ENCODE data around the gene ULBP3.

Gene ULBP3

GRCh38 chr6:150112233-150112632, 43.3 kb upstream of the ULBP3 start:
- Histone ChIP-seq H3K27ac (no peak overlapping the region), H3K27me3 (ENCODE audit: insufficient read depth, low read depth, severe bottlenecking) (no peaks in the 10 kb centered on the region), H3K36me3 (no peaks in the 10 kb centered on the region), H3K9me3 (ENCODE audit: severe bottlenecking) (peaks cover 5% of the 10 kb centered on the region), H3K4me3 (ENCODE audit: low read depth, low read length) (no peak overlapping the region)
- no peak for TF ChIP-seq CTCF (IDR thresholded peaks at IDR 0.05; ENCODE audit: low read depth, low read length)
- DNase-seq = no peak

GRCh38 chr6:150102750-150103270, 33.9 kb upstream of the ULBP3 start:
- Histone ChIP-seq H3K4me3 (ENCODE audit: low read depth, low read length) (no peak overlapping the region), H3K9me3 (ENCODE audit: severe bottlenecking) (no peaks in the 10 kb centered on the region), H3K36me3 (no peaks in the 10 kb centered on the region), H3K27me3 (ENCODE audit: insufficient read depth, low read depth, severe bottlenecking) (no peaks in the 10 kb centered on the region), H3K27ac (no peak overlapping the region)
- no peak for TF ChIP-seq CTCF (IDR thresholded peaks at IDR 0.05; ENCODE audit: low read depth, low read length)
- no peak for DNase-seq

- no peaks in the 10 kb centered on the region for H3K27me3 ChIP-seq (ENCODE audit: insufficient read depth, low read depth, severe bottlenecking)
- no peaks in the 10 kb centered on the region for H3K9me3 ChIP-seq (ENCODE audit: severe bottlenecking)
- no peak overlapping the region for H3K27ac ChIP-seq
- H3K36me3 ChIP-seq = no peaks in the 10 kb centered on the region
- no peak for DNase-seq
- H3K4me3 ChIP-seq (ENCODE audit: low read depth, low read length) = no peak overlapping the region
- no peak for TF ChIP-seq CTCF (IDR thresholded peaks at IDR 0.05; ENCODE audit: low read depth, low read length)
Measured at GRCh38 chr6:150100745-150101144, 31.8 kb upstream of the ULBP3 start.

GRCh38 chr6:150099953-150100352, 31.0 kb upstream of the ULBP3 start:
- Histone ChIP-seq H3K27ac (no peak overlapping the region), H3K27me3 (ENCODE audit: insufficient read depth, low read depth, severe bottlenecking) (no peaks in the 10 kb centered on the region), H3K9me3 (ENCODE audit: severe bottlenecking) (no peaks in the 10 kb centered on the region), H3K36me3 (no peaks in the 10 kb centered on the region), H3K4me3 (ENCODE audit: low read depth, low read length) (no peak overlapping the region)
- DNase-seq = no peak
- TF ChIP-seq CTCF (IDR thresholded peaks at IDR 0.05; ENCODE audit: low read depth, low read length) = no peak

- no peaks in the 10 kb centered on the region for H3K36me3 ChIP-seq
- no peak for TF ChIP-seq CTCF (IDR thresholded peaks at IDR 0.05; ENCODE audit: low read depth, low read length)
- no peak overlapping the region for H3K4me3 ChIP-seq (ENCODE audit: low read depth, low read length)
- no peak for DNase-seq
- no peaks in the 10 kb centered on the region for H3K9me3 ChIP-seq (ENCODE audit: severe bottlenecking)
- H3K27ac ChIP-seq = no peak overlapping the region
- H3K27me3 ChIP-seq (ENCODE audit: insufficient read depth, low read depth, severe bottlenecking) = no peaks in the 10 kb centered on the region
Measured at GRCh38 chr6:150099546-150099945, 30.6 kb upstream of the ULBP3 start.

- H3K4me3 ChIP-seq (ENCODE audit: low read depth, low read length) = no peak overlapping the region
- H3K9me3 ChIP-seq (ENCODE audit: severe bottlenecking) = no peaks in the 10 kb centered on the region
- DNase-seq = no peak
- no peaks in the 10 kb centered on the region for H3K27me3 ChIP-seq (ENCODE audit: insufficient read depth, low read depth, severe bottlenecking)
- no peak for TF ChIP-seq CTCF (IDR thresholded peaks at IDR 0.05; ENCODE audit: low read depth, low read length)
- no peak overlapping the region for H3K27ac ChIP-seq
- H3K36me3 ChIP-seq = no peaks in the 10 kb centered on the region
Measured at GRCh38 chr6:150098155-150098554, 29.2 kb upstream of the ULBP3 start.

Measured in WERI-Rb-1 (cell line).